Measurements from ENCODE around the gene CHD5.

- TF ChIP-seq CTCF (IDR thresholded peaks at IDR 0.05) (no peak), POLR2A (IDR thresholded peaks at IDR 0.05) (no peak), POLR2AphosphoS5 (IDR thresholded peaks at IDR 0.05) (no peak)
Measured at GRCh38 chr1:6225651-6226050, 45.5 kb upstream of the CHD5 start.
